NCI-H510A (cell line): Measurements from ENCODE around the gene CDK5RAP3.
A peak's percentile ranks its signal among the peaks of the same experiment; 100 is the strongest.
"Not testable (repeated sequence)": the region's sequence is repeated elsewhere in the genome, so short reads cannot be mapped to it uniquely, and the experiment has no call there.

Experiments used
- DNase-seq: peaks from one replicate; lab custom pipeline; 2025; lab: John Stamatoyannopoulos, UW

CDK5RAP3 gene, protein sequence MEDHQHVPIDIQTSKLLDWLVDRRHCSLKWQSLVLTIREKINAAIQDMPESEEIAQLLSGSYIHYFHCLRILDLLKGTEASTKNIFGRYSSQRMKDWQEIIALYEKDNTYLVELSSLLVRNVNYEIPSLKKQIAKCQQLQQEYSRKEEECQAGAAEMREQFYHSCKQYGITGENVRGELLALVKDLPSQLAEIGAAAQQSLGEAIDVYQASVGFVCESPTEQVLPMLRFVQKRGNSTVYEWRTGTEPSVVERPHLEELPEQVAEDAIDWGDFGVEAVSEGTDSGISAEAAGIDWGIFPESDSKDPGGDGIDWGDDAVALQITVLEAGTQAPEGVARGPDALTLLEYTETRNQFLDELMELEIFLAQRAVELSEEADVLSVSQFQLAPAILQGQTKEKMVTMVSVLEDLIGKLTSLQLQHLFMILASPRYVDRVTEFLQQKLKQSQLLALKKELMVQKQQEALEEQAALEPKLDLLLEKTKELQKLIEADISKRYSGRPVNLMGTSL

DNA sequence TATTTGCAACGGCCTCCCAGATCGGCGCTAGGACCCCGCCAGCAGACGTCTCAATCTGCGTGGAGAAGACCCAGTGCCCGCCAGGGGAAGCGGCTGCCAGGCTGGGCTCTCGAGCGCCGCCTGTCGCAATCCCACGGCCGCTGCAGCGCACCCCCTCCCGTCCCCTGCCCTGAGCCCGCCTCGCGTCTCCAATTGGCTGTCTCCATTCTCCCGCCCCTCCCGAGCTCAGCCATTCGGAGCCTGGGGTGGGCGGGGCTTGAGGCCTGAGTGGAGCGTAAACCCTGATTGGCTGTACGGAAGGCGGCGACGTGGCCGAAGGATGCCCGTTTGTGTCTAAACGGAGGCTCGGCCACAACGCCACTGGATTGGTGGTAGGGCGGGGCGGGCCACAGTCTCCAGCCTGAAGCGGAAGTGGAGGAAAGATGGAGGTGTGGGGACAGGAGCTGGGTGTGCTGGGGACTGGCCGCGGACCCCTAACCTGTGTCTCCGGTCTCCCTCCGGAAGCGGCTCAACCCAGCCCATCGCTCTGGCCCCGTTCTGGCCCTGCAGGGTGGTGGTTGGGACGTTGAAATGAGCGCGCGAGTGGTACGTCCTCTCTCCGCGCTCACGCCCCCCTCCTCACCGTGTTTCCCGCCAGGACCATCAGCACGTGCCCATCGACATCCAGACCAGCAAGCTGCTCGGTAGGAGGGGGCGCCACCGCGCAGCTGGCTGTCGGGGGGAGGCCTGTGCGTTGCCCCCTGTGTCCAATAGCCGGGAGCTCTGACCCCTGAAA, at the start of gene CDK5RAP3:
TSS of gene CDK5RAP3 (plus strand) at position 389 of the 775 bp plus-strand sequence. CDS start at position 423, 34 bp downstream.
- DNase-seq: peak; percentile 100

DNA sequence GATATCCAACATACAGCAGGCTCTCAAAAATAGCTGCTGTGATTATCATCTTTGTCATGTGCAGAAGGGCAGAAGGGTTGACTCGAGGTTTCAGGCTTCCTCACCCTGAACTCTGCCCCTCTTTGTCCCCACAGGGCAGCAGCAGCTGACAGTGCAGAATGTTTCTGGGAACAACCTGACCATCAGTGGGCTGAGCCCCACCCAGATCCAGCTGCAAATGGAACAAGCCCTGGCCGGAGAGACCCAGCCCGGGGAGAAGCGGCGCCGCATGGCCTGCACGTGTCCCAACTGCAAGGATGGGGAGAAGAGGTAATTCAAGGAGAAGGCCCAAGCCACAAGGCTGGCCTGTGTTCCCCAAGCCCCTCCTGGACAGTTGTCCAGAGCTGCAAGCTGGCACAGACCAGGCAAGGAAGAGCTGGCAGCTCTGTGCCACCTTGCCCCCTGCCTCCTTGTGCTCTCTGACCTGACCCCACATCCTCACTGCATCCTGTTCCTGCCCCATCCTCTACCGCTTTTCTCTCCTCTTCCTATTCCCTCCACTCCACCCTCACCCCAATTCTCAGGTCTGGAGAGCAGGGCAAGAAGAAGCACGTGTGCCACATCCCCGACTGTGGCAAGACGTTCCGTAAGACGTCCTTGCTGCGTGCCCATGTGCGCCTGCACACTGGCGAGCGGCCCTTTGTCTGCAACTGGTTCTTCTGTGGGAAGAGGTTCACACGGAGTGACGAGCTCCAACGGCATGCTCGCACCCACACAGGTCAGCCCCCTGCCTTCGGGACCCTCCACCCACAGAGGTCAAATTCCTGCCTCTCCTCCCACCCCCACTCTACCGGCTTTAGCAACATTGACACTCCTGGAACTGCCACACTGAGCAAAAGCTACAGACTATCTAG, 45.9 kb upstream of the CDK5RAP3 start:
- no peak for DNase-seq

DNA sequence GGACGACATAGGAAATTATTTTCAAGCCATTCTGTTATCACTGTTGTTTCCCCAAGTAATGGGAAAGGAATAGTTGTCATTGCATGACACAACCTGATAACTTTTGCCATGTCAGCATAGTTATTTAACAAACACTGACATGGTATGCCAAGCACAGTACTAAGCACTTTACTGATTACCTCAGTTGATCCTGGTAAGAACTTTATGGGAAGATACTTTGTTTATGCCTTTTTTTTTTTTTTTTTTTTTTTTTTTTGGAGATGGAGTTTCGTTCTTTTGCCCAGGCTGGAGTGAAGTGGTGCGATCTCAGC, 45.3 kb upstream of the CDK5RAP3 start:
- DNase-seq: no peak

DNA sequence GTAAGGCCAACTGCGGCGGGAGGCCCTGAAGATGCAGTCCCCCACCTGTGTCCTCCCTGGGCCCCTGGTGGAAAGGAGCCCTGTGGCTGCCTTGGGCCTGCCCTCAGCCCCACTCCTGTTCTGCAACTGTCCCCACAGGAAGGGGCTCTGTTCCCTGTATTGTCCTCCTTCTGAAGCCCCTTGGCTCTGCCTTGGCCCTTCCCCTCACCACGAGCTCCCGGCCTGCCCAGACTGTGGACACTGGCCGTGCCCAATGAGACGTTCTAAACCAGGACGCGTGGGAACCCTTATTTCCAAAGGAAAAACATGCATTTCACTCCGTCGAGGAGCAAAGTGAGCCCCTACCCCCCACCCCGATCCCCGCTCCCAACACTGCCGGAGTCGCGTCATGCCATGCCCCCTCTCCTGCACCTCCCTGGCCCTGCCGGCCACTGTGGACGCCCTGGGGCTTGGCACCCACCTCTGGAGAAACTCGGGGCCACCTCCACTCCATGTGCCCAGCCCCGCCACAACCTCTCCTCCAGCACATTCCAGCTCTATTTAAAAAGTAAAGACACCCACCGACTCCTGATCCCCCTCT, 43.0 kb upstream of the CDK5RAP3 start:
- DNase-seq: no peak

DNA sequence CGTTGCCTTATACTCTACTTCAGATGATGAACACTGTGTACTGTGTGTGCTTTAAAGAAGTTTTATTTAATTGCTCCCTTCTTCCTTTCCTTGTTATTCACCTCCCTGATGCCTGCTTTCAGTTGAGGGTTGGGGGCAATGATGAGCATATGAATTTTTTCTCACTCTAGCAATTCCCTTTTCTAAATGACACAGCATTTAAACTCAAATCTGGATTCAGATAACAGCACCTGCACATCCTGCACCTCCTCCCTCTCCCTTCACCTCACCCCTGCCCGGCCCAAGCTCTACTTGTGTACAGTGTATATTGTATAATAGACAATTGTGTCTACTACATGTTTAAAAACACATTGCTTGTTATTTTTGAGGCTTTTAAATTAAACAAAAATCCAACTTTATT, 42.5 kb upstream of the CDK5RAP3 start:
- no peak for DNase-seq

DNA sequence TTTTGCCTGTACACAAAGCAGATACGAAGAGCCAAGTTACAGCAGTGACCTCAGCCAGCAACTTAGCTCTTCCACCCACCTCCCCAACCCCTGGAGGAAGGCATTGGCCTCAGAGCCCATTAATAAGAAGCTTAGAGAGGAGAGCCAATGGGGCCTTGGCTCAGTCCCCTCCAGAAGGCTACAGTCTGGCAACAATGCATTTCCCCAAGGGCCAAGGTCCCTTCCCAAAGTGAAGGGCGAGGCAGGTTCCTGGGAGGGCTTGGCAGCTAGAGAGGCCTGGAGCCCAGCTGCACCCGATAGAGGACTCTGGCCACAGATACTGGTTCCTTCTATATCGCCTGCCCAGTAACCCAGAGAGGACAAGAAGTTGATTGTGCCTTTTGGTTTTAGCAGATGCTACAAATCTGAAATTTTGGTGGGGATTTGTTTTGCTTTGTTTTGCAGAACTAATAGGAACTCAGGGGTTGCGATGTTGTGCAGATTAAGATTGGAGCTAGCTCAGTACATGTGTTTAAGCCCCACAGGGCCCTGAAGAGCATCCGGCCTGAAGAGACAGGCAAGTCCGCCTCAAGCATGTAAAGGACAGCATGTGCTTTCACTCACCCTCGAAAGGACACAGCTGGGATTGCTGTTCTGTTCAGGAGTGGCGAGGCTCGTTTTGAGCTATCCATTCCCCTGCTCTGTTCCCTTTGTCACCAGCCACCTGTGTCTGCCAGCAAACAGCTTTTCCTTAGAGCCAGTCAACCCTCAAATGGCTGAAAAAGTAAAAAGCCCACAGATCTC, 41.5 kb upstream of the CDK5RAP3 start:
- DNase-seq: no peak

DNA sequence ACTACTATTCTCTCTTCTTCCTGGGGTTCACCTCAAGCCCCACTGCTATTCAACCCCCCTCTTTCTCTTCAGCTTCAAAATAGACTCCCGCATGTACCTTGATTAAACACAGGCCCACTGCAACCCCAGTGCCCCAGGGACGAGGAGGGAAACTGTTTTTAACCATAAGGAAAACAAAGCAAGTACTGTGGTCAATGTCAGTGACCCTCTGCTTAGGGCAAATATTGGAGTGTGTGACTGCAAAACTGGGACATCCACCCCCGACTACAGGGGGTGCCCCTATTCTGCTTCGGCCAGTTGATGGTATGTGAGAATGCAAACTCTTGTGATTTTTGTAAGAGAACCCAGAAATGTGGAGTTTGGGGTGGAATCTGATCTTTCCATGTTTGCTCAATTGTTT, 39.1 kb upstream of the CDK5RAP3 start:
- DNase-seq: no peak

DNA sequence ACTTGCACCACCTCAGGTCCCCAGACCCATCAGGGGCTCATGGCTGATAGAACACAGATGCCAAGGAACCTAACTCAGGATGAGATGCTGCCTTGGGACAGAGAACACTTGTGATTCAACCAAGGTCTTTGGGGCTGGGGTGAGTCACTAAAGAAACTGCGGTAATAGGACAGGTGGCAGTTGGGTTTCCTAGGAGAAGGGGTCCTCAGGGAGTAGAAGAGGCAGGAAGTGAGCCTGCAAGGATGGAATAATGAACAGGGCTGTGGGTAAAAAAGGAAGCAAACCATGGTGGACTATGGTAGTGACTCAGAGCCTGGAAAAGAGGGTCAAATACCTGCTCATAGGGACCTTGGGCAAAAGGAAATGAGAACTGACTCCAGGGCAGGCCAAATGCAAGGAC, 36.1 kb upstream of the CDK5RAP3 start:
- DNase-seq: no peak

DNA sequence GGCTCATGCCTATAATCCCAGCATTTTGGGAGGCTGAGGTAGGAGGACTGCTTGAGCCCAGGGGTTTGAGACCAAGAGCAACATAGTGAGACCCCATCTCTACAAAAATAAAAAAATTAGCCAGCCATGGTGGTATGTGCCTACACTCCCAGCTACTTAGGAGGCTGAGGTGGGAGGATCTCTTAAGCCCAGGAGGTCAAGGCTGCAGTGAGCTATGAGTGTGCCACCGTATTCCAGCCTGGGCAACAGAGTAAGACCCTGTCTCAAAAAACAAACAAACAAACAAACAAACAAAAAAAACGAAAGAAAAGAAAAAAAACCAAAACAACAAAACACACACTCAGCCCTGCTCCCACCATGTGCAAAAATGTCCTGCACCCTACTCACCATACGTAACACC, 35.4 kb upstream of the CDK5RAP3 start:
- not testable (repeated sequence) for DNase-seq

DNA sequence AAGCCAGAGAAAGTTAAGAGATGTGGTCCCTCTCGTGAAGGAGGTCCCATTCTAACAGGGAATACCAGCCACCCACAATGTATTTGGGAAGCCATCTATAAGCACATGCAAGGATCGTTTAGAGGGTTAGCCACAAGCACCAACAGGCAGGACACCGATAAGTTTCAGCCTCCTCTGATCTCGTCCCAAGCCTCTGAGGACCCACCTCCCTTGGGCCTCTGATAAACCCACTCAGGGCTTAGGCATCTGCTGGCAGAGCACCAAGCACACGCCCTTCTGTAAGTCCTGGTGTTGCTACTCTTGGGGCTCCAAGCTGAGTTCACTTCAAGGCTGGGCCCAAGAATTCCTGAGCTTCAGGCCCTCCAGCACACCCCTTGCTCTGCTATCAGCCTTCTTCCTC, 35.0 kb upstream of the CDK5RAP3 start:
- DNase-seq: no peak

DNA sequence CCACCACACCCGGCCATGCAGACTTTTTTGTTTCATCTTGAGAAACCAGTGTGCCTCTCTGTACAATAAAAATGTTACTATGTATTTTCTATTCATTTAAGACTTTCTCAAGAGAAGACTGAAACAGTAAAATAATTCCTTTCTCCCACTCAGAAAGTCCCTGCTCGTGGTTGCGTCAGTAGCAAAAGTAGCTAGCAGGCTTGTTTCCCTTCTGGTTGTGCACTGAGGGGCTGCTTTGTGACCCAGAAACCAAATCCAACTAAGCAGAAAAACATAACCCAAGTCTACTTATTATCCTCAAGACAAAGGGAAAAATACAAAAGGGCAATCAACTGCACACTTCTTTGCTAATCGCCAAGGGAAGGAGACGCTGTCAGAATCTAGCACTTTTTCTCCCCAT, 33.0 kb upstream of the CDK5RAP3 start:
- no peak for DNase-seq

DNA sequence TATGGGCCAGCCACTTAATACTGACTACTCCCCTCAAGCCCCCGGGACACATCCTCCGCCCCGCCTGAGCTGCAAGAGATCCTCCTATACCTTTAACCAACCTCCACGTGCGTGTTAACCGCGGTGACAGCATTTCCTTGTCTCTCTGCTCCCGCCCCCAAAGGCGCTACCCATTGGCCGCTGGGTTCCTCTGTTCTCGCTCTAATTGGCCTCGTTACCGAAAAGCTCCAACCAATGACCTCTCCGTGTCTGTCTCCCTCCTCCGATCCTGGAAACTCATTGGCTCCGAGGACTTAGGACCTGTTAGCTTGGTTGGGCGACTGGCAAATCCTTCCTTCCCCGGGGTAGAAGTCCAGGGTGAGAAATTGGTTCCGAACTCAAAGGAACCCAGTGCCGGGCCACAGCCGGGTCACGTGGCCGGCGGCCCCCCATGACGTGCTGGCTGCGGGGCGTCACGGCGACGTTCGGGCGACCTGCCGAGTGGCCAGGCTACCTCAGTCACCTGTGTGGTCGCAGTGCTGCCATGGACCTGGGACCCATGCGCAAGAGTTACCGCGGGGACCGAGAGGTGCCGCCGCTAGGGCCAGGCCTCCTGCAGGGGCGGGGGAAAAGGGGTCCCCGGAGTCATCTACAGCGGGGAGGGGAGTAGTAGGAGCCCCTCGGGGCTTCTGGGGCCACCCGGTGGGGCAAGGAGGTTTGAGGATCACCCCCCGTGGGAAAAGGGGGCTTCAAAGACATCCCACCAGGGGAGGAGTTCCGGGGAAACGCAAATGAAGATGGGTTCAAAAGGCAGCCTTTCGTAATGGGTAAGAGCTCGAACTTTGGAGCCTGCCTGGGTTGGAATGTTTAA, 29.4 kb upstream of the CDK5RAP3 start, which contains the start of gene PNPO:
TSS of gene PNPO (plus strand) at position 326 of the 850 bp plus-strand sequence. CDS start at position 431, 105 bp downstream.
- DNase-seq: peak; percentile 100

DNA sequence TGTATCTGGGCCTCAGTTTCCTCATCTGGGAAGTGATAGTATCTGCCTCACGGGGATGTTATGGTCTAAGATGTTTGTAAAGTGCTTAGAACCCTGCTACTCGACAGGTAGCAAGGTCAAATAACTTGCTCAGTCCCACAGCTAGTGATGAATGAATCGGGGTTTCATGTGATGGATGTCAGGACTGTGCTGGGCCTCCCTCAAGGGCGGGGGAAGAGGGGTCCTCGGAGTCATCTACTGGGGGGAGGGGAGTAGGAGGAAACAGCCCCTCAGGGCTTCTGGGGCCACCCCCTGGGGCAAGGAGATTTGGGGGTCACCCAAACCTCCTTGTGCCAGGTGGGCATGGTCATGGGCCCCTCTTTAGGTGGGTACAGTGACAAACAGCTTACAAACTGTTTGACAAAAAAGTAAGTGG, 28.8 kb upstream of the CDK5RAP3 start:
- no peak for DNase-seq

DNA sequence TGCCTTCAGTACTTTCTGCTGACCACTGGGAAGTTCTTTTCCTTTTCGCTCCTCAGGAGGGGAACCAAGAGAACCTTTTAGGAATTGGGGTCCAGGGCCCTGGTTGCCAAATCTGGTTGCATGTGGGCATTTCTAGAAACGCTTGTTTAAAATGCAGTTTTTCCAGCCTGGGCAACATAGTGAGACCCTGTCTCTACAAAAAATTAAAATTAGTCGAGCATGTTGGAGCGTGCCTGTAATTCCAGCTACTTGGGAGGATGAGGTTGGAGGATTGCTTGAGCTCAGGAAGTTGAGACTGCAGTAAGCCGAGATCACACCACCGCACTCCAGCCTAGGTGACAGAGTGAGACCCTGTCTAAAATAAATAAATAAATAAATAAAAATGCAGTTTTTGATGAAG, 28.3 kb upstream of the CDK5RAP3 start:
- DNase-seq: no peak

DNA sequence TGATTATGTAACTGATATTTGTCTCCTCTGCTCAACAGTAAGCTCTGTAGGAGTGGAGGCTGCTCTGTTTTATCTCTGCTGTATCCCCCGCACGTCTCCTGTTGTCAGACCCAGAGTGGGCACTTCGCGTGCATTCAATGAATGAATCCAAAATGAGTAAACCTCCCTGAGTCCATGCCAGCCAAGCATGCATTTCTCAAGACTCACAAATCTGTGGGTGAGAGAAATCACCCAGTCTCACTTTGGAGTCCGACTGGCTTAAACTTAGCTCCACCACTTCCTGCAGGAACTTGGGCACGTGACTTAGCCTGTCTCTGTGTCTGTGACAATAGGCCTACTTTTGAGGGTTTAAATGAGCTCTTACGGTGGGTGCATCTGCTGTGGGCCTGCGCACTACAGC, 25.8 kb upstream of the CDK5RAP3 start:
- DNase-seq: no peak

DNA sequence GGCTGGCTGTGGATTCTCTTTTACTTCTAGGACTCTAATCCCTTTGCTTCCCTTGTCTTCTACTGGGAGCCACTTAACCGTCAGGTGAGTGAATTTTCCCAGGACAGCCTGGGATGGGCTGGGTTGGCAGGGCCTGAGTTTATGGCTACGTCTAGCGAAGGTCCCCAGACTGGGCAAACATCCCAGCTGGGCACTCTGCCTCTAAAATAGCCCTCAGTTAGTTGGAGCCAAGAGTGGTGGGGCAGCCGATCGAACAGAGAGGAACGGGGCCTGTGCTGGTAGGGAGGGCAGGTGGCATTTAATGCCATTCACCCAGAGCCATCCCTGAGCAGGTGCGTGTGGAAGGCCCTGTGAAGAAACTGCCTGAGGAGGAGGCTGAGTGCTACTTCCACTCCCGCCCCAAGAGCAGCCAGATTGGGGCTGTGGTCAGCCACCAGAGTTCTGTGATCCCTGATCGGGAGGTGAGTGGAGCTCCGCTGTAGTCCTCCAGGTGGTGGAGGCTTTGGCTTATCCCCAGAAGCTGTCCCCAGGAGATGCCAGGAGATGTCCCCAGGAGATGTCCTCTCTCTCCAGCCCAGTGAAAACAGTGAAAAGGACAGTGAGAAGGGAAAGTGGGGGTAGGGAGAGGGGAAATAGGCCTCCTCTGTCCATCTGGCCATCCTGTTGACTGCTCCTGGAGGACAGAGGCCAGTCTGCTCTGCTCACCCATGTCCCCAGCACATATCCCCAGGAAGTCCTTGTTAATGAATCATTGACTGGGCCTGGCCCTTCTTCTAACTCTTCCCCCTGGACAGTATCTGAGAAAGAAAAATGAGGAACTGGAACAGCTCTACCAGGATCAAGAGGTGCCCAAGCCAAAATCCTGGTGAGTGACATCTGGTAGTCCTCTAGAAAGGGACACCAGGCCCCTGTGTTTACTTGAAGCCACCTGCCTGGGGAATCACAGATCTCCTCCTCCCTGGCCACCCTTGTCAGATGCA, 25.1 kb upstream of the CDK5RAP3 start:
- no peak for DNase-seq

DNA sequence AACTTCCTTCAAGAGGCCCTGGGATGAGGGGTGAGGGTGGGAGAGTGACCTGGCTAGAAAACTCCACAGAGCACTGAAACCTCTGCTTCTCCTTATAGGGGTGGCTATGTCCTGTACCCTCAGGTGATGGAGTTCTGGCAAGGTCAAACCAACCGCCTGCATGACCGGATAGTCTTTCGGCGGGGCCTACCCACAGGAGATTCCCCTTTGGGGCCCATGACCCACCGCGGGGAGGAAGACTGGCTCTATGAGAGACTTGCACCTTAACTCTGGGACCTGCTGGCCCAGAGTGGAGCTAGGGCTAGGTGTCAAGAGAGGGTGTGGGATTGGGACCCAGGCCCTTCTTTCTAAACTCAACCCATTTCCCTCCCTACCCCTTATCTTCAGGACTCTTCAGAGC, 24.4 kb upstream of the CDK5RAP3 start:
- no peak for DNase-seq

DNA sequence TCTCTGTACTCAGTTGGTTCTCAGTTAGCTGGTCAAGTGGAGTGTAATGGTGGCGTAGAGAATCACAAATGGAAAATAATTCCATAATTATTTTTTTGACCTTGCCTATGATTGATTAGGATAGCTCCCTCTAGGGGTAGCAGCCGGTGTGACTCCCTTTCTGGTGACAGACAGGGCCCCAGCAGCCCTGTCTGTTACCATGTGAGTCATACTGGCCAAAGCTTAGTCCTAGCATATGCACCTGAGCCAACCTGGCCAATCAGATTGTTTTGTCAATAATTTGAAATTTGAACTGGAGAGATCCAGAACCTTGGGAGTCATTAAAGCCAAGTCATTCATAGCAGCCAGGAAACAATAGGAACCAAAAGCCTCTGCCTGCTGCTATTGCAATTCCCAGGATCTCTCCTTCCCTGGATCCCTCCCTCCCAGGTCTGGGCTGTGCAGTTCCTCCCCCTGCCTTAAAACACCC, 23.9 kb upstream of the CDK5RAP3 start:
- DNase-seq: peak; percentile 91
